ENCODE data around the gene LRP1B.

GRCh38 chr2:141824790-141825189, 306.0 kb downstream of the LRP1B start:
- TF ChIP-seq POLR2A (IDR thresholded peaks at IDR 0.05; ENCODE audit: control extremely low read depth in 1 of 2, low read depth in 2 of 2, low read length in 2 of 2) (no peak), CHD2 (IDR thresholded peaks at IDR 0.05; ENCODE audit: low read length) (no peak), MAX (IDR thresholded peaks at IDR 0.05) (no peak)

All from H1 (cell line).